Gastrocnemius medialis (tissue), 4 donors: ENCODE measurements around the gene HEBP1. TPM values are rescaled to one million over a fixed set of nuclear protein-coding genes. Genes with fewer than 3 reads are reported as not detected.

ENCODE experiments used
- ATAC-seq, 2 donors: fragments of 150-250 bp; one replicate each; pipeline ENCODE4 v1.9.1; 2016
- DNase-seq, 2 donors: peaks; one replicate each; pipeline ENCODE4 v3.0.0-alpha.2; 2019
- H3K27ac ChIP-seq, 4 donors: fragments of 200-600 bp; sonication (generic); 1 replicate in 1 of 4; 2 replicates in 3 of 4; pipeline ENCODE4 v1.5.1; 2016 to 2018; ENCODE audit warnings: mild to moderate bottlenecking in 2 of 4, moderate library complexity in 1 of 4
- H3K27me3 ChIP-seq, 3 donors: fragments of 200-600 bp; sonication (generic) in 2 of 3; 1 replicate in 1 of 3; 2 replicates in 2 of 3; pipeline versions ENCODE4 v1.5.1 to v1.6.0; 2016 to 2019; ENCODE audit warnings: mild to moderate bottlenecking in 1 of 3, moderate library complexity in 1 of 3
- H3K36me3 ChIP-seq, 2 donors: fragments of 200-600 bp; sonication (generic) in 1 of 2; one replicate each; pipeline ENCODE4 v1.5.1; 2017 to 2018
- H3K4me1 ChIP-seq, 2 donors: fragments of 200-600 bp; sonication (generic) in 1 of 2; one replicate each; pipeline ENCODE4 v1.5.1; 2016 to 2017; ENCODE audit warnings: mild to moderate bottlenecking in 2 of 2
- H3K4me3 ChIP-seq, 4 donors: fragments of 200-600 bp; sonication (generic) in 3 of 4; 1 replicate in 1 of 4; 2 replicates in 3 of 4; pipeline ENCODE4 v1.5.1; 2016 to 2019; ENCODE audit warnings: mild to moderate bottlenecking in 2 of 4
- H3K9me3 ChIP-seq, 3 donors: fragments of 200-600 bp; sonication (generic) in 2 of 3; 1 replicate in 1 of 3; 2 replicates in 2 of 3; pipeline ENCODE4 v1.5.1; 2016 to 2019
- CTCF ChIP-seq, 5 experiments: fragments of 450-650 bp in 3 of 5; fragments of 200-600 bp in 2 of 5; sonication (generic) in 2 of 5; IDR thresholded peaks in 4 of 5; conservative IDR thresholded peaks in 1 of 5; 1 replicate in 4 of 5; 2 replicates in 1 of 5; pipeline ENCODE4 v1.5.1; 2016 to 2019; ENCODE audit warnings: antibody characterized with exemption in 5 of 5, mild to moderate bottlenecking in 3 of 5, moderate library complexity in 3 of 5
- POLR2A ChIP-seq, 2 donors: fragments of 450-650 bp; IDR thresholded peaks; one replicate each; pipeline ENCODE4 v1.6.1; 2017; ENCODE audit warnings: antibody characterized with exemption in 2 of 2, mild to moderate bottlenecking in 2 of 2, moderate library complexity in 2 of 2
- in situ Hi-C, 4 donors: fragments of 200-750 bp; cut with MboI; loops; one replicate each; pipeline versions ENCODE4 v1.15.0 to v1.8.0; 2017; ENCODE audit warnings: low sequenced_read_pairs in 4 of 4
- intact Hi-C: fragments of 100-400 bp; cut with DNase I; formaldehyde crosslinking; loops from one replicate; pipeline ENCODE4 v1.15.1; 2023; ENCODE audit warnings: low total_unique reads
- total RNA-seq, 4 donors: library from RNA; depleted of rRNA; stranded (reverse); fragments of >200 nt; gene quantifications; one replicate each; pipeline versions ENCODE4 v1.1.0 to v1.2.3, GENCODE V29; 2016

Gene HEBP1
- 10 to 100 TPM in 2 of 4 donors, 1 to 10 TPM in 2; 3.8 to 15.8 (median 9.9) TPM for total RNA-seq

DNA sequence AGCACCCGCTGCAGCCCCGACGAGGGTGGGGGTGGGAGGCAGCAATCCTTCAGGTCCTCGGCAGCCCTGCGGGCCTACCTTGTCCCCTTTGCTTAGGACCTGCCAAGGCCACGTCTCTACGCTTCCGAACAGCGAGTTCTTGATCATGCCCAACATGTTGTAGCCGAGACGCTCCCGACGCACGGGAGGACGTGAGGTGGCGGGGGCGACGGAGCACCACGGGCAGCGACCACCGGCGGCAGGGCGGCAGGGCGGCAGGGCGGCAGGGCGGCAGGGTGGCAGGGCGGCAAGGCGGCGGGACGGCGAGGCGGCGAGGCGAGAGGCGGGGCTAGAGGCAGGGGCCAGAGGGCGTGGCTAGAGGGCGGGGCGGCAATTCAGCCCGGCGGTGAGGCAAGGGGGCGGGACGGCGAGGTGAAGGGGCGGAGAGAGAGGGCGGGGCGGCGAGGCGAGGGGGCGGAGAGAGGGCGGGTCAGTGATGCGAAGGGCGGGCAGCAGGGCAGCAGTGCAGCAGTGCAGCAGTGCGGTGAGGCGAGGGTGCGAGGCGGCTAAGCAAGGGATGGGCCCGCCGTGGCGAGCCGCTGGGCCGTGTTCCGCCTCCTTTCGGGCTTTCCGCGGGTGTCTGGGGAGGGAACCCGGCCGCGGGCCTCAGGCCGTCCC, at the start of gene HEBP1:
TSS of gene HEBP1 (minus strand) at position 307 of the 657 bp plus-strand sequence. CDS start at position 156, 151 bp downstream.
- intact Hi-C loops = loop anchor here (1.0 to 5.0 kb wide), 3 partner anchors 44 to 273 kb away; partner anchors contain the start of genes DDX47 and FAM234B
- H3K27ac ChIP-seq = peak within 1 kb of the TSS; percentile 80 to 91 (median 82)
- peaks cover 15 to 18% of the 10 kb centered on the region in 2 donors for H3K4me1 ChIP-seq
- H3K9me3 ChIP-seq = no peaks in the 10 kb centered on the region
- DNase-seq (peak; percentile 90 to 91), ATAC-seq (peak; percentile 94 to 95)
- TF ChIP-seq POLR2A (IDR thresholded peaks at IDR 0.05) = peak; percentile 79 to 84
- no peak for TF ChIP-seq CTCF (IDR thresholded peaks at IDR 0.05 in 4 of 5, conservative IDR thresholded peaks at IDR 0.05 in 1 of 5)
- H3K36me3 ChIP-seq = no peaks in the 10 kb centered on the region
- H3K27me3 ChIP-seq = no peaks in the 10 kb centered on the region
- in situ Hi-C loops = loop anchor here in 3 of 4 donors (10.0 to 25.0 kb wide), 3 partner anchors 85 to 213 kb away; partner anchors contain the start of genes APOLD1 (in 1 of the 3) and DDX47 (in 1 of the 3)
- H3K4me3 ChIP-seq = peak within 1 kb of the TSS; percentile 67 to 89 (median 82)

GRCh38 chr12:13049816-13050215, 49.8 kb upstream of the HEBP1 start:
- DNase-seq (no peak), ATAC-seq (no peak)
- Histone ChIP-seq H3K36me3 (no peaks in the 10 kb centered on the region), H3K9me3 (no peaks in the 10 kb centered on the region), H3K4me1 (peaks cover 0 to 13% of the 10 kb centered on the region in 2 donors), H3K27me3 (no peaks in the 10 kb centered on the region), H3K4me3 (no peak overlapping the region), H3K27ac (no peak overlapping the region)
- intact Hi-C loops = no loop called here
- no peak for TF ChIP-seq POLR2A (IDR thresholded peaks at IDR 0.05)
- TF ChIP-seq CTCF (IDR thresholded peaks at IDR 0.05 in 4 of 5, conservative IDR thresholded peaks at IDR 0.05 in 1 of 5) = no peak
- in situ Hi-C loops = no loop called here

GRCh38 chr12:13046964-13047363, 46.9 kb upstream of the HEBP1 start:
- DNase-seq = no peak
- ATAC-seq = no peak
- intact Hi-C loops = no loop called here
- H3K27me3 ChIP-seq = no peaks in the 10 kb centered on the region
- no peak overlapping the region for H3K27ac ChIP-seq
- in situ Hi-C loops = no loop called here
- H3K4me1 ChIP-seq = peaks cover 0 to 14% of the 10 kb centered on the region in 2 donors
- H3K36me3 ChIP-seq = no peaks in the 10 kb centered on the region
- H3K9me3 ChIP-seq = no peaks in the 10 kb centered on the region
- no peak for TF ChIP-seq CTCF (IDR thresholded peaks at IDR 0.05 in 4 of 5, conservative IDR thresholded peaks at IDR 0.05 in 1 of 5)
- no peak for TF ChIP-seq POLR2A (IDR thresholded peaks at IDR 0.05)
- no peak overlapping the region for H3K4me3 ChIP-seq

DNA sequence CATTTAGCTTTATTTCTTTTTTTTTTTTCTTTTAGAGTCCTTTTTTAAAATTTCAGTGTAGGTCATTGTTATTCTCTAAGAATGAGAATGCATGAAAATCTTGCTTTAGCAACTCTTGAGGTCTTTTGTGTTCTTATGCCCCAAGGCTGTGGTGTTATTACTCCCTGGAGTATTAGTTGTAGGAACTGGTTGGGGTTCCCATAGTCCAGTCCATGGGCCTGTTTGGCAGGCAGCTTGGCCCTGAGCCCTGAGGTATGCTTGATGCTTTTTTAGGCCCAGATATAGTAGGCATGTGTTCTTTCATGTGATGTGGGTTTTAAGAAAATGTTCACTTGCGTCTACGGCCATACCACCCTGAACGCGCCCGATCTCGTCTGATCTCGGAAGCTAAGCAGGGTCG, 45.8 kb upstream of the HEBP1 start:
- in situ Hi-C loops (no loop called here), intact Hi-C loops (no loop called here)
- peaks cover 0 to 6% of the 10 kb centered on the region in 2 donors for H3K4me1 ChIP-seq
- TF ChIP-seq CTCF (IDR thresholded peaks at IDR 0.05 in 4 of 5, conservative IDR thresholded peaks at IDR 0.05 in 1 of 5) = no peak
- TF ChIP-seq POLR2A (IDR thresholded peaks at IDR 0.05) = no peak
- ATAC-seq (no peak), DNase-seq (no peak)
- H3K27ac ChIP-seq = no peak overlapping the region
- no peaks in the 10 kb centered on the region for H3K36me3 ChIP-seq
- H3K9me3 ChIP-seq = no peaks in the 10 kb centered on the region
- no peaks in the 10 kb centered on the region for H3K27me3 ChIP-seq
- no peak overlapping the region for H3K4me3 ChIP-seq
